ENCODE measurements around the gene ZFAND3.
"Not testable (repeated sequence)": the region's sequence is repeated elsewhere in the genome, so short reads cannot be mapped to it uniquely, and the experiment has no call there.

Gene ZFAND3

GRCh38 chr6:38047562-38047961, 228.0 kb downstream of the ZFAND3 start:
- no peak for DNase-seq (ENCODE audit: extremely low spot score)
- POLR2A ChIA-PET: no interaction called here
- CTCF ChIA-PET: interaction anchor here (0.7 to 1.2 kb wide), 2 partner anchors 14 to 59 kb away, joined by 3 read pairs; no protein-coding TSS in a partner anchor
- TF ChIP-seq SP1 (IDR thresholded peaks at IDR 0.05) (no peak), FOXM1 (IDR thresholded peaks at IDR 0.05; ENCODE audit: borderline replicate concordance) (no peak), L3MBTL2 (conservative IDR thresholded peaks at IDR 0.05) (no peak), BHLHE40 (IDR thresholded peaks at IDR 0.05; ENCODE audit: borderline replicate concordance) (no peak), ZNF384 (IDR thresholded peaks at IDR 0.05) (no peak), CTBP1 (IDR thresholded peaks at IDR 0.05; ENCODE audit: borderline replicate concordance) (no peak), TARDBP (IDR thresholded peaks at IDR 0.05) (no peak), FOXA1 (IDR thresholded peaks at IDR 0.05) (no peak), HDGF (IDR thresholded peaks at IDR 0.05; ENCODE audit: borderline replicate concordance) (no peak), ELF4 (IDR thresholded peaks at IDR 0.05) (no peak), NFRKB (IDR thresholded peaks at IDR 0.05) (no peak), LEF1 (IDR thresholded peaks at IDR 0.05; ENCODE audit: borderline replicate concordance) (no peak), ARNT (IDR thresholded peaks at IDR 0.05) (no peak), FOXK2 (IDR thresholded peaks at IDR 0.05) (no peak)
- TF ChIP-seq, protein P1, sequence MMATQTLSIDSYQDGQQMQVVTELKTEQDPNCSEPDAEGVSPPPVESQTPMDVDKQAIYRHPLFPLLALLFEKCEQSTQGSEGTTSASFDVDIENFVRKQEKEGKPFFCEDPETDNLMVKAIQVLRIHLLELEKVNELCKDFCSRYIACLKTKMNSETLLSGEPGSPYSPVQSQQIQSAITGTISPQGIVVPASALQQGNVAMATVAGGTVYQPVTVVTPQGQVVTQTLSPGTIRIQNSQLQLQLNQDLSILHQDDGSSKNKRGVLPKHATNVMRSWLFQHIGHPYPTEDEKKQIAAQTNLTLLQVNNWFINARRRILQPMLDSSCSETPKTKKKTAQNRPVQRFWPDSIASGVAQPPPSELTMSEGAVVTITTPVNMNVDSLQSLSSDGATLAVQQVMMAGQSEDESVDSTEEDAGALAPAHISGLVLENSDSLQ (IDR thresholded peaks at IDR 0.05): no peak

DNA sequence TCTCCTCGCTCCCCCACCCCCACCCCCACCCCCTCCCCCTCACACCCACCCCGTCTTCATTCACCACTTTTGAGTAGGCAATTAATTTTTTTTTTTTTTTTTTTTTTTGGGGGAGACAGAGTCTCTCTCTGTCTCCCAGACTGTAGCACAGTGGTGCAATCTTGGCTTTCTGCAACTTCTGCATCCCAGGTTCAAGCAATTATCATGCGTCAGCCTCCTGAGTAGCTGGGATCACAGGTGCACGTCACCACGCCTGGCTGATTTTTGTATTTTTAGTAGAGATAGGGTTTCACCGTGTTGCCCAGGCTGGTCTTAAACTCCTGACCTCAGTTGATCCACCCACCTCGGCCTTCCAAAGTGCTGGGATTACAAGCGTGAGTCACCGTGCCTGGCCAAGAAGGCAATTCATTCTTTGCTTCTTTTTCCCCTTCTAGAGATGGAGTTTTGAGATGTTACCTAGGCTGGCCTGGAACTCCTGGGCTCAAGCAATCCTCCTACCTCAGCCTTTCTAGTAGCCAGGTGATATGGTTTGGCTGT, 230.4 kb downstream of the ZFAND3 start:
- DNase-seq (ENCODE audit: extremely low spot score); POLR2A ChIA-PET; CTCF ChIA-PET: not testable (repeated sequence)

- CTCF ChIA-PET: no interaction called here
- DNase-seq (ENCODE audit: extremely low spot score): no peak
- POLR2A ChIA-PET: no interaction called here
- TF ChIP-seq FOXM1 (IDR thresholded peaks at IDR 0.05; ENCODE audit: borderline replicate concordance) (no peak), NFRKB (IDR thresholded peaks at IDR 0.05) (no peak), FOXA1 (IDR thresholded peaks at IDR 0.05) (no peak), CTBP1 (IDR thresholded peaks at IDR 0.05; ENCODE audit: borderline replicate concordance) (no peak), SP1 (IDR thresholded peaks at IDR 0.05) (no peak), ELF4 (IDR thresholded peaks at IDR 0.05) (no peak), FOXK2 (IDR thresholded peaks at IDR 0.05) (no peak), ZNF384 (IDR thresholded peaks at IDR 0.05) (no peak), ARNT (IDR thresholded peaks at IDR 0.05) (no peak), SUZ12 (IDR thresholded peaks at IDR 0.05) (no peak), HDGF (IDR thresholded peaks at IDR 0.05; ENCODE audit: borderline replicate concordance) (no peak), BHLHE40 (IDR thresholded peaks at IDR 0.05; ENCODE audit: borderline replicate concordance) (no peak), LEF1 (IDR thresholded peaks at IDR 0.05; ENCODE audit: borderline replicate concordance) (no peak), L3MBTL2 (conservative IDR thresholded peaks at IDR 0.05) (no peak), TARDBP (IDR thresholded peaks at IDR 0.05) (no peak)
- TF ChIP-seq, protein P1 (IDR thresholded peaks at IDR 0.05): no peak
Measured at GRCh38 chr6:38051819-38052434, 232.4 kb downstream of the ZFAND3 start.

- TF ChIP-seq HDGF (IDR thresholded peaks at IDR 0.05; ENCODE audit: borderline replicate concordance) (no peak), FOXM1 (IDR thresholded peaks at IDR 0.05; ENCODE audit: borderline replicate concordance) (no peak), SP1 (IDR thresholded peaks at IDR 0.05) (no peak)
- POLR2A ChIA-PET: no interaction called here
- DNase-seq (ENCODE audit: extremely low spot score): no peak
- CTCF ChIA-PET: interaction anchor here (0.7 to 1.3 kb wide), 3 partner anchors 9 to 16 kb away, joined by 3 to 4 read pairs (median 3); no protein-coding TSS in a partner anchor
Measured at GRCh38 chr6:38054527-38055202, 235.1 kb downstream of the ZFAND3 start.

DNA sequence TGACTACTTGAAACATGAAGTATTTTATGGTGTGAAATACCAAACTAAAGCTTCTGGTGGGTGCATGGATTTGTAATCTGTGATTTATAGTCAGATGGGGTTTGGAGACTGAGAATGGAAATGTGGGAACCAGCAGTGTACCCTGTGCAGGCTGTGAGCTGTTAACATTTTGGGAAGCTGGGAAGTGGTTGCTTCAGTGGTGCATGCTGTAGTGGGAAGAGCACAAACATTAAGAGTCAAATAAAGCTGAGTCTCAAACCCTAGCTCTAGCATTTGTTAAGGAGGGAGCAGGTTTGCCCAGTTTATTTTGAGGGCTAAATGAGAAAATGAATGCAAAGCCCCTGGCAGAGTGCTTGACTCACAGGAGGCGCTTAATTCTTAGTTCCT, 235.7 kb downstream of the ZFAND3 start:
- TF ChIP-seq FOXK2 (IDR thresholded peaks at IDR 0.05): no peak
- TF ChIP-seq SUZ12 (IDR thresholded peaks at IDR 0.05): no peak
- no peak for TF ChIP-seq BHLHE40 (IDR thresholded peaks at IDR 0.05; ENCODE audit: borderline replicate concordance)
- no peak for TF ChIP-seq LEF1 (IDR thresholded peaks at IDR 0.05; ENCODE audit: borderline replicate concordance)
- TF ChIP-seq NFRKB (IDR thresholded peaks at IDR 0.05): no peak
- TF ChIP-seq SP1 (IDR thresholded peaks at IDR 0.05): no peak
- TF ChIP-seq HDGF (IDR thresholded peaks at IDR 0.05; ENCODE audit: borderline replicate concordance): no peak
- no peak for TF ChIP-seq ELF4 (IDR thresholded peaks at IDR 0.05)
- TF ChIP-seq, protein P1 (IDR thresholded peaks at IDR 0.05): no peak
- TF ChIP-seq FOXM1 (IDR thresholded peaks at IDR 0.05; ENCODE audit: borderline replicate concordance): no peak
- no peak for TF ChIP-seq ARNT (IDR thresholded peaks at IDR 0.05)
- TF ChIP-seq TARDBP (IDR thresholded peaks at IDR 0.05): no peak
- TF ChIP-seq L3MBTL2 (conservative IDR thresholded peaks at IDR 0.05): no peak
- TF ChIP-seq ZNF384 (IDR thresholded peaks at IDR 0.05): no peak
- no peak for TF ChIP-seq CTBP1 (IDR thresholded peaks at IDR 0.05; ENCODE audit: borderline replicate concordance)
- TF ChIP-seq FOXA1 (IDR thresholded peaks at IDR 0.05): no peak
- no peak for DNase-seq (ENCODE audit: extremely low spot score)
- CTCF ChIA-PET: interaction anchor here (1.0 to 1.3 kb wide), 2 partner anchors 9 to 15 kb away, joined by 3 to 4 read pairs; no protein-coding TSS in a partner anchor
- POLR2A ChIA-PET: no interaction called here

- no peak for DNase-seq (ENCODE audit: extremely low spot score)
- CTCF ChIA-PET: no interaction called here
- TF ChIP-seq FOXK2 (IDR thresholded peaks at IDR 0.05): no peak
- no peak for TF ChIP-seq ZNF384 (IDR thresholded peaks at IDR 0.05)
- TF ChIP-seq TARDBP (IDR thresholded peaks at IDR 0.05): no peak
- TF ChIP-seq SUZ12 (IDR thresholded peaks at IDR 0.05): no peak
- TF ChIP-seq ELF4 (IDR thresholded peaks at IDR 0.05): no peak
- no peak for TF ChIP-seq FOXM1 (IDR thresholded peaks at IDR 0.05; ENCODE audit: borderline replicate concordance)
- TF ChIP-seq ARNT (IDR thresholded peaks at IDR 0.05): no peak
- TF ChIP-seq HDGF (IDR thresholded peaks at IDR 0.05; ENCODE audit: borderline replicate concordance): no peak
- TF ChIP-seq BHLHE40 (IDR thresholded peaks at IDR 0.05; ENCODE audit: borderline replicate concordance): no peak
- TF ChIP-seq CTBP1 (IDR thresholded peaks at IDR 0.05; ENCODE audit: borderline replicate concordance): no peak
- TF ChIP-seq L3MBTL2 (conservative IDR thresholded peaks at IDR 0.05): no peak
- TF ChIP-seq NFRKB (IDR thresholded peaks at IDR 0.05): no peak
- TF ChIP-seq SP1 (IDR thresholded peaks at IDR 0.05): no peak
- TF ChIP-seq, protein P1 (IDR thresholded peaks at IDR 0.05): no peak
- no peak for TF ChIP-seq FOXA1 (IDR thresholded peaks at IDR 0.05)
- TF ChIP-seq LEF1 (IDR thresholded peaks at IDR 0.05; ENCODE audit: borderline replicate concordance): no peak
- POLR2A ChIA-PET: no interaction called here
Measured at GRCh38 chr6:38056361-38056760, 236.8 kb downstream of the ZFAND3 start.
